HepG2 (cell line): ENCODE measurements around the gene FAM174C. TPM values are rescaled to one million over a fixed set of nuclear protein-coding genes. Genes with fewer than 3 reads are reported as not detected.

Experiments used
- ATF6 ChIP-seq: sonication (generic); formaldehyde crosslinking; conservative IDR thresholded peaks from 2 replicates; pipeline ENCODE4 v1.4.0; 2020; ENCODE audit warnings: missing genetic modification reagents
- CSRNP2 ChIP-seq: sonication (generic); formaldehyde crosslinking; conservative IDR thresholded peaks from 2 replicates; pipeline ENCODE4 v1.8.0; 2022; ENCODE audit warnings: low read depth, missing genetic modification reagents
- HIVEP1 ChIP-seq: sonication (generic); formaldehyde crosslinking; IDR thresholded peaks from 2 replicates; pipeline ENCODE4 v1.4.0; 2020; ENCODE audit warnings: mild to moderate bottlenecking, missing genetic modification reagents
- HMG20A ChIP-seq: IDR thresholded peaks from 2 replicates; pipeline ENCODE4 v1.6.1; 2016; ENCODE audit warnings: borderline replicate concordance
- KLF6 ChIP-seq: IDR thresholded peaks from 2 replicates; pipeline ENCODE4 v1.8.0; 2016; ENCODE audit warnings: missing biosample characterization, missing genetic modification reagents
- MED13 ChIP-seq: sonication (generic); formaldehyde crosslinking; IDR thresholded peaks from 2 replicates; pipeline ENCODE4 v1.5.0; 2020; ENCODE audit warnings: missing genetic modification reagents
- MLLT10 ChIP-seq: sonication (generic); formaldehyde crosslinking; IDR thresholded peaks from 2 replicates; pipeline ENCODE4 v1.4.0; 2020; ENCODE audit warnings: missing genetic modification reagents
- NR2F1 ChIP-seq, 2 experiments: fragments of 450-650 bp in 1 of 2; formaldehyde crosslinking in 1 of 2; IDR thresholded peaks; 2 replicates each; pipeline versions ENCODE4 v1.5.0 to v1.6.1; 2016 to 2020; ENCODE audit warnings: mild to moderate bottlenecking in 1 of 2, missing compliant biosample characterization in 1 of 2, missing genetic modification reagents in 1 of 2, moderate library complexity in 1 of 2
- PATZ1 ChIP-seq: sonication (generic); formaldehyde crosslinking; IDR thresholded peaks from 2 replicates; pipeline ENCODE4 v1.4.0; 2020; ENCODE audit warnings: missing genetic modification reagents
- PITX1 ChIP-seq: sonication (generic); formaldehyde crosslinking; IDR thresholded peaks from 2 replicates; pipeline ENCODE4 v1.5.1; 2020; ENCODE audit warnings: mild to moderate bottlenecking, missing genetic modification reagents
- POLR2AphosphoS5 ChIP-seq: IDR thresholded peaks from 2 replicates; pipeline ENCODE4 v1.6.1; 2012; ENCODE audit warnings: low read depth, low read length
- RBFOX2 ChIP-seq: fragments of 200-400 bp; formaldehyde crosslinking; IDR thresholded peaks from 2 replicates; pipeline ENCODE4 v1.6.1; 2017; ENCODE audit warnings: low read depth, mild to moderate bottlenecking, low read length
- TIGD3 ChIP-seq: sonication (generic); formaldehyde crosslinking; IDR thresholded peaks from 2 replicates; pipeline ENCODE4 v1.5.1; 2020; ENCODE audit warnings: mild to moderate bottlenecking, missing genetic modification reagents, borderline replicate concordance
- TSC22D2 ChIP-seq: sonication (generic); formaldehyde crosslinking; IDR thresholded peaks from 2 replicates; pipeline ENCODE4 v1.5.1; 2020; ENCODE audit warnings: missing genetic modification reagents, mild to moderate bottlenecking, borderline replicate concordance
- ZNF263 ChIP-seq: sonication (generic); formaldehyde crosslinking; IDR thresholded peaks from 2 replicates; pipeline ENCODE4 v1.4.0; 2020; ENCODE audit warnings: missing genetic modification reagents
- ZNF7 ChIP-seq: IDR thresholded peaks from 2 replicates; pipeline ENCODE4 v1.6.1; 2016; ENCODE audit warnings: missing biosample characterization, missing genetic modification reagents
- polyA plus RNA-seq, 8 experiments: library from polyadenylated mRNA; depleted of rRNA in 3 of 8; stranded (reverse) in 7 of 8; unstranded in 1 of 8; fragments of >200 nt; fragmentation: Illumina TruSeq in 4 of 8; extraction: Trizol in 4 of 8; gene quantifications; 2 replicates each; pipeline versions ENCODE4 v1.2.1 to v1.2.3, GENCODE V29; 2011 to 2016; ENCODE audit warnings: low read depth in 4 of 8, missing spikeins in 1 of 8, mixed read lengths in 1 of 8; ENCODE audit not compliant: insufficient read depth in 1 of 8
- total RNA-seq, 5 experiments: library from RNA; depleted of rRNA; stranded (reverse); fragments of >200 nt; fragmentation: Illumina TruSeq; extraction: Trizol; gene quantifications; 2 replicates each; pipeline ENCODE4 v1.2.3, GENCODE V29; 2016; ENCODE audit warnings: low read depth in 1 of 5
- TF ChIP-seq, protein P1 (sequence below): sonication (generic); formaldehyde crosslinking; IDR thresholded peaks from 2 replicates; pipeline ENCODE4 v1.5.1; 2020; ENCODE audit warnings: missing genetic modification reagents, mild to moderate bottlenecking, borderline replicate concordance
- TF ChIP-seq, protein P2 (sequence below): sonication (generic); formaldehyde crosslinking; IDR thresholded peaks from 2 replicates; pipeline ENCODE4 v1.4.0; 2020; ENCODE audit warnings: mild to moderate bottlenecking, missing genetic modification reagents

FAM174C gene
- total and polyA plus RNA-seq, 2 of the 13 experiments (the other 11 are each of a cell fraction or from before 2014, with no cell fraction given): 19.5 to 31.3 TPM

- peak; percentile 95 for TF ChIP-seq HIVEP1 (CRISPR knock-in tag)
- 0 out of 2 replicates have a peak, but pooled peaks have one; percentile 57 for TF ChIP-seq MED13 (CRISPR knock-in tag)
- TF ChIP-seq TSC22D2: 0 out of 2 replicates have a peak, but pooled peaks have one; percentile 60
- TF ChIP-seq CSRNP2 (CRISPR knock-in tag): no peak
- TF ChIP-seq HMG20A (CRISPR knock-in tag): 0 out of 2 replicates have a peak, but pooled peaks have one; percentile 29
- peak; percentile 95 for TF ChIP-seq ZNF263 (CRISPR knock-in tag)
- TF ChIP-seq TIGD3 (CRISPR knock-in tag): no peak
- TF ChIP-seq POLR2AphosphoS5: peak; percentile 93
- peak; percentile 75 to 84 for TF ChIP-seq NR2F1 (CRISPR knock-in tag; IDR thresholded peaks at IDR 0.05)
- TF ChIP-seq, protein P1, sequence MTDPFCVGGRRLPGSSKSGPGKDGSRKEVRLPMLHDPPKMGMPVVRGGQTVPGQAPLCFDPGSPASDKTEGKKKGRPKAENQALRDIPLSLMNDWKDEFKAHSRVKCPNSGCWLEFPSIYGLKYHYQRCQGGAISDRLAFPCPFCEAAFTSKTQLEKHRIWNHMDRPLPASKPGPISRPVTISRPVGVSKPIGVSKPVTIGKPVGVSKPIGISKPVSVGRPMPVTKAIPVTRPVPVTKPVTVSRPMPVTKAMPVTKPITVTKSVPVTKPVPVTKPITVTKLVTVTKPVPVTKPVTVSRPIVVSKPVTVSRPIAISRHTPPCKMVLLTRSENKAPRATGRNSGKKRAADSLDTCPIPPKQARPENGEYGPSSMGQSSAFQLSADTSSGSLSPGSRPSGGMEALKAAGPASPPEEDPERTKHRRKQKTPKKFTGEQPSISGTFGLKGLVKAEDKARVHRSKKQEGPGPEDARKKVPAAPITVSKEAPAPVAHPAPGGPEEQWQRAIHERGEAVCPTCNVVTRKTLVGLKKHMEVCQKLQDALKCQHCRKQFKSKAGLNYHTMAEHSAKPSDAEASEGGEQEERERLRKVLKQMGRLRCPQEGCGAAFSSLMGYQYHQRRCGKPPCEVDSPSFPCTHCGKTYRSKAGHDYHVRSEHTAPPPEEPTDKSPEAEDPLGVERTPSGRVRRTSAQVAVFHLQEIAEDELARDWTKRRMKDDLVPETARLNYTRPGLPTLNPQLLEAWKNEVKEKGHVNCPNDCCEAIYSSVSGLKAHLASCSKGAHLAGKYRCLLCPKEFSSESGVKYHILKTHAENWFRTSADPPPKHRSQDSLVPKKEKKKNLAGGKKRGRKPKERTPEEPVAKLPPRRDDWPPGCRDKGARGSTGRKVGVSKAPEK (CRISPR knock-in tag): peak; percentile 73; the same call in 1 of the 2 replicates
- TF ChIP-seq ATF6 (CRISPR knock-in tag): peak; percentile 22; the same call in 1 of the 2 replicates
- TF ChIP-seq, protein P2, sequence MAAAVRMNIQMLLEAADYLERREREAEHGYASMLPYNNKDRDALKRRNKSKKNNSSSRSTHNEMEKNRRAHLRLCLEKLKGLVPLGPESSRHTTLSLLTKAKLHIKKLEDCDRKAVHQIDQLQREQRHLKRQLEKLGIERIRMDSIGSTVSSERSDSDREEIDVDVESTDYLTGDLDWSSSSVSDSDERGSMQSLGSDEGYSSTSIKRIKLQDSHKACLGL (CRISPR knock-in tag): 0 out of 2 replicates have a peak, but pooled peaks have one; percentile 53
- peak; percentile 99 for TF ChIP-seq RBFOX2
- peak; percentile 73; the same call in 1 of the 2 replicates for TF ChIP-seq PITX1 (CRISPR knock-in tag)
- TF ChIP-seq MLLT10: no peak
- peak; percentile 66; the same call in 1 of the 2 replicates for TF ChIP-seq KLF6 (CRISPR knock-in tag)
- TF ChIP-seq ZNF7 (CRISPR knock-in tag): no peak
- TF ChIP-seq PATZ1: peak; percentile 98
These were observed 16.0 kb upstream of the FAM174C start (continued) for GRCh38 chr19:1259206-1259875.
